HG03064 (cell line): ENCODE data around the gene INPP4B.
"Not testable (repeated sequence)": the region's sequence is repeated elsewhere in the genome, so short reads cannot be mapped to it uniquely, and the experiment has no call there.

ENCODE experiments used
- ATAC-seq: cut with Tn5 transposase; IDR thresholded peaks from one replicate; pipeline ENCODE4 v1.9.1; 2021; ENCODE audit warnings: low read depth; ENCODE audit not compliant: unreplicated experiment

INPP4B gene

GRCh38 chr4:142120921-142121320, 725.2 kb downstream of the INPP4B start:
- ATAC-seq: no peak

GRCh38 chr4:142112451-142112850, 733.6 kb downstream of the INPP4B start:
- ATAC-seq: no peak

GRCh38 chr4:142110136-142110535, 736.0 kb downstream of the INPP4B start:
- no peak for ATAC-seq

GRCh38 chr4:142104041-142104440, 742.1 kb downstream of the INPP4B start:
- ATAC-seq: no peak

GRCh38 chr4:142101401-142101800, 744.7 kb downstream of the INPP4B start:
- ATAC-seq: no peak

GRCh38 chr4:142100941-142101340, 745.2 kb downstream of the INPP4B start:
- no peak for ATAC-seq

GRCh38 chr4:142098900-142099545, 747.1 kb downstream of the INPP4B start:
- no peak for ATAC-seq

- no peak for ATAC-seq
Measured at GRCh38 chr4:142098380-142098779, 747.7 kb downstream of the INPP4B start.

GRCh38 chr4:142097015-142097414, 749.1 kb downstream of the INPP4B start:
- no peak for ATAC-seq

GRCh38 chr4:142095886-142096605, 750.1 kb downstream of the INPP4B start:
- no peak for ATAC-seq

- no peak for ATAC-seq
Measured at GRCh38 chr4:142092941-142093340, 753.2 kb downstream of the INPP4B start.

GRCh38 chr4:142091691-142092182, 754.4 kb downstream of the INPP4B start:
- no peak for ATAC-seq

GRCh38 chr4:142091085-142091513, 755.0 kb downstream of the INPP4B start:
- ATAC-seq: no peak

GRCh38 chr4:142088906-142089305, 757.2 kb downstream of the INPP4B start:
- ATAC-seq: no peak

GRCh38 chr4:142085513-142086292, 760.4 kb downstream of the INPP4B start:
- ATAC-seq: no peak

GRCh38 chr4:142083264-142083663, 762.8 kb downstream of the INPP4B start:
- ATAC-seq: no peak

- no peak for ATAC-seq
Measured at GRCh38 chr4:142081025-142081424, 765.1 kb downstream of the INPP4B start.

GRCh38 chr4:142079959-142080358, 766.1 kb downstream of the INPP4B start:
- no peak for ATAC-seq

- ATAC-seq: no peak
Measured at GRCh38 chr4:142077048-142077447, 769.1 kb downstream of the INPP4B start.

GRCh38 chr4:142068304-142068703, 777.8 kb downstream of the INPP4B start:
- ATAC-seq: not testable (repeated sequence)

- ATAC-seq: not testable (repeated sequence)
Measured at GRCh38 chr4:142066562-142066961, 779.5 kb downstream of the INPP4B start.
